Stimulated activated CD8-positive, alpha-beta memory T cell treated with anti-CD3 and anti-CD28 coated beads, Interleukin-7, amount 100 ng/mL, for 24 hours (primary cell): ENCODE data around the gene LGR6.
"Not testable (repeated sequence)": the region's sequence is repeated elsewhere in the genome, so short reads cannot be mapped to it uniquely, and the experiment has no call there.

Source experiments
- DNase-seq: peaks from one replicate; pipeline ENCODE4 v3.0.0-alpha.2; 2020; ENCODE audit warnings: low read depth

The LGR6 gene

GRCh38 chr1:202329891-202330290 is 136.3 kb downstream of the LGR6 start:
- no peak for DNase-seq

- DNase-seq: no peak
Measured at GRCh38 chr1:202333861-202334260, 140.3 kb downstream of the LGR6 start.

- no peak for DNase-seq
Measured at GRCh38 chr1:202343652-202344349, 150.2 kb downstream of the LGR6 start.

GRCh38 chr1:202348005-202348508 is 154.5 kb downstream of the LGR6 start:
- DNase-seq: no peak

- peak; percentile 87 for DNase-seq
Measured at GRCh38 chr1:202348509-202349205, 155.1 kb downstream of the LGR6 start, which contains the start of gene PPP1R12B. TSS of gene PPP1R12B (plus strand) at chr1:202348699. CDS start at chr1:202348852, 153 bp downstream.

- DNase-seq: no peak
Measured at GRCh38 chr1:202349206-202349928, 155.8 kb downstream of the LGR6 start.

GRCh38 chr1:202351725-202352124 is 158.1 kb downstream of the LGR6 start:
- DNase-seq: no peak

GRCh38 chr1:202352583-202353197 is 159.1 kb downstream of the LGR6 start:
- not testable (repeated sequence) for DNase-seq

GRCh38 chr1:202355944-202356553 is 162.4 kb downstream of the LGR6 start:
- DNase-seq: no peak

- DNase-seq: no peak
Measured at GRCh38 chr1:202357506-202357905, 163.9 kb downstream of the LGR6 start.

- no peak for DNase-seq
Measured at GRCh38 chr1:202361224-202361623, 167.6 kb downstream of the LGR6 start.

GRCh38 chr1:202361701-202362100 is 168.1 kb downstream of the LGR6 start:
- DNase-seq: no peak

- no peak for DNase-seq
Measured at GRCh38 chr1:202362212-202362611, 168.6 kb downstream of the LGR6 start.

- no peak for DNase-seq
Measured at GRCh38 chr1:202365092-202365815, 171.7 kb downstream of the LGR6 start.

- no peak for DNase-seq
Measured at GRCh38 chr1:202367271-202367670, 173.7 kb downstream of the LGR6 start.
